Panc1 (cell line): Measurements from ENCODE around the gene STARD7.

Experiments
- POLR2AphosphoS5 ChIP-seq: IDR thresholded peaks from 2 replicates; pipeline ENCODE4 v1.6.1; 2012; ENCODE audit warnings: mild to moderate bottlenecking, low read depth, low read length, moderate library complexity
- TF ChIP-seq, protein P1 (sequence below): fragments of 450-650 bp; IDR thresholded peaks from 2 replicates; pipeline ENCODE4 v1.5.1; 2017; ENCODE audit warnings: mild to moderate bottlenecking

GRCh38 chr2:96241900-96242611 is 33.4 kb upstream of the STARD7 start:
- TF ChIP-seq POLR2AphosphoS5 = no peak
- TF ChIP-seq, protein P1, sequence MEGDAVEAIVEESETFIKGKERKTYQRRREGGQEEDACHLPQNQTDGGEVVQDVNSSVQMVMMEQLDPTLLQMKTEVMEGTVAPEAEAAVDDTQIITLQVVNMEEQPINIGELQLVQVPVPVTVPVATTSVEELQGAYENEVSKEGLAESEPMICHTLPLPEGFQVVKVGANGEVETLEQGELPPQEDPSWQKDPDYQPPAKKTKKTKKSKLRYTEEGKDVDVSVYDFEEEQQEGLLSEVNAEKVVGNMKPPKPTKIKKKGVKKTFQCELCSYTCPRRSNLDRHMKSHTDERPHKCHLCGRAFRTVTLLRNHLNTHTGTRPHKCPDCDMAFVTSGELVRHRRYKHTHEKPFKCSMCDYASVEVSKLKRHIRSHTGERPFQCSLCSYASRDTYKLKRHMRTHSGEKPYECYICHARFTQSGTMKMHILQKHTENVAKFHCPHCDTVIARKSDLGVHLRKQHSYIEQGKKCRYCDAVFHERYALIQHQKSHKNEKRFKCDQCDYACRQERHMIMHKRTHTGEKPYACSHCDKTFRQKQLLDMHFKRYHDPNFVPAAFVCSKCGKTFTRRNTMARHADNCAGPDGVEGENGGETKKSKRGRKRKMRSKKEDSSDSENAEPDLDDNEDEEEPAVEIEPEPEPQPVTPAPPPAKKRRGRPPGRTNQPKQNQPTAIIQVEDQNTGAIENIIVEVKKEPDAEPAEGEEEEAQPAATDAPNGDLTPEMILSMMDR = no peak
